Spleen (tissue), 11 donors: ENCODE results near the gene GIPC2. TPM values are rescaled to one million over a fixed set of nuclear protein-coding genes. Genes with fewer than 3 reads are reported as not detected.
"Not testable (repeated sequence)": the region's sequence is repeated elsewhere in the genome, so short reads cannot be mapped to it uniquely, and the experiment has no call there.

Source experiments
- DNase-seq: peaks from one replicate; pipeline ENCODE4 v3.0.0-alpha.2; 2020
- H3K27ac ChIP-seq, 8 donors: fragments of 200-600 bp; sonication (generic) in 7 of 8; 1 replicate in 4 of 8; 2 replicates in 4 of 8; pipeline versions ENCODE4 v1.5.0 to v1.8.0; 2016 to 2021; ENCODE audit warnings: inconsistent platforms in 4 of 8, mild to moderate bottlenecking in 4 of 8, moderate library complexity in 1 of 8
- H3K27me3 ChIP-seq, 7 donors: fragments of 200-600 bp; sonication (generic) in 6 of 7; replicated peaks in 1 of 7; 1 replicate in 4 of 7; 2 replicates in 3 of 7; pipeline versions ENCODE4 v1.5.0 to v1.8.0; 2016 to 2021; ENCODE audit warnings: inconsistent platforms in 3 of 7, mild to moderate bottlenecking in 1 of 7
- H3K36me3 ChIP-seq, 6 donors: fragments of 200-600 bp; sonication (generic) in 5 of 6; 1 replicate in 4 of 6; 2 replicates in 2 of 6; pipeline versions ENCODE4 v1.5.0 to v1.8.0; 2016 to 2021; ENCODE audit warnings: inconsistent platforms in 2 of 6
- H3K4me1 ChIP-seq, 6 donors: fragments of 200-600 bp; sonication (generic) in 5 of 6; 1 replicate in 3 of 6; 2 replicates in 3 of 6; pipeline versions ENCODE4 v1.5.0 to v1.8.0; 2016 to 2021; ENCODE audit warnings: inconsistent platforms in 3 of 6
- H3K4me3 ChIP-seq, 8 donors: fragments of 200-600 bp; sonication (generic) in 7 of 8; 1 replicate in 4 of 8; 2 replicates in 4 of 8; pipeline versions ENCODE4 v1.5.0 to v1.8.0; 2016 to 2021; ENCODE audit warnings: inconsistent platforms in 4 of 8, mild to moderate bottlenecking in 4 of 8, moderate library complexity in 2 of 8
- H3K9me3 ChIP-seq, 8 donors: fragments of 200-600 bp; sonication (generic) in 7 of 8; 1 replicate in 4 of 8; 2 replicates in 4 of 8; pipeline versions ENCODE4 v1.5.0 to v1.8.0; 2016 to 2021; ENCODE audit warnings: inconsistent platforms in 4 of 8
- CTCF ChIP-seq, 11 experiments: fragments of 200-600 bp in 7 of 11; fragments of 450-650 bp in 4 of 11; sonication (generic) in 4 of 11; IDR thresholded peaks in 8 of 11; conservative IDR thresholded peaks in 3 of 11; 1 replicate in 7 of 11; 2 replicates in 4 of 11; pipeline versions ENCODE4 v1.4.0 to v1.8.0; 2016 to 2021; ENCODE audit warnings: antibody characterized with exemption in 11 of 11, inconsistent platforms in 4 of 11, mild to moderate bottlenecking in 1 of 11
- POLR2A ChIP-seq, 3 donors: fragments of 450-650 bp; IDR thresholded peaks; one replicate each; pipeline ENCODE4 v1.5.1; 2017; ENCODE audit warnings: antibody characterized with exemption in 3 of 3, mild to moderate bottlenecking in 1 of 3
- POLR2AphosphoS5 ChIP-seq, 3 donors: sonication (generic); formaldehyde crosslinking; IDR thresholded peaks; one replicate each; pipeline ENCODE4 v1.5.1; 2017; ENCODE audit warnings: antibody characterized with exemption in 3 of 3
- WGBS, 5 donors: extraction: QIAGEN DNeasy Blood & Tissue Kit in 3 of 5; methylation state at CpG; one replicate each; pipeline versions ENCODE4 v1.1.5 to v1.1.7; 2013 to 2018; 5-methylcytosine and 5-hydroxymethylcytosine counted together
- intact Hi-C: fragments of 100-400 bp; cut with DNase I; formaldehyde crosslinking; loops from one replicate; pipeline ENCODE4 v1.15.0; 2023; ENCODE audit warnings: low total_unique reads
- polyA plus RNA-seq, 3 donors: library from polyadenylated mRNA; stranded (reverse); fragments of 200-250 nt; gene quantifications; one replicate each; pipeline ENCODE4 v1.2.1, GENCODE V29; 2013
- total RNA-seq, 7 donors: library from RNA; depleted of rRNA in 3 of 7; stranded (reverse); fragments of >200 nt in 3 of 7; fragmentation: NEBNext Ultra II Directional in 4 of 7; extraction: Animal tissue kit (Norgen Biotek cat#: 25700) in 4 of 7; gene quantifications; one replicate each; pipeline versions ENCODE4 v1.1.0 to v1.2.1, GENCODE V29; 2016 to 2021
- donor health status: healthy with polysubstance abuse.
- donor health status: DM: no; HTN: no; CAD: no; lungs with moderate emphysema.
- donor health status: DM: no; HTN: no; CAD: no.
- donor health status: Bipolar disorder and iron deficiency.
- donor health status: healthy.
- donor health status: DM: no; HTN: no; CAD: no.
- donor health status: DM: yes; HTN: yes; CAD: no.

The GIPC2 gene
- total and polyA plus RNA-seq, 10 donors = 5.5 to 49.9 (median 41.1) TPM

- DNase-seq = no peak
- Histone ChIP-seq H3K4me1 (peaks cover 0 to 27% (median 14%) of the 10 kb centered on the region in 6 donors), H3K27ac (peak overlapping the region in 7 of 8 donors; percentile 5 to 90 (median 59)), H3K4me3 (no peak overlapping the region), H3K36me3 (no peaks in the 10 kb centered on the region), H3K27me3 (no peaks in the 10 kb centered on the region), H3K9me3 (no peaks in the 10 kb centered on the region)
- WGBS, 5 donors = 72 to 88% (median 77%) methylated on average over 3 of the region's 3 CpGs
- intact Hi-C loops = no loop called here
- TF ChIP-seq POLR2AphosphoS5 (IDR thresholded peaks at IDR 0.05) (no peak), CTCF (IDR thresholded peaks at IDR 0.05 in 8 of 11, conservative IDR thresholded peaks at IDR 0.05 in 3 of 11) (no peak), POLR2A (IDR thresholded peaks at IDR 0.05) (no peak)
Observed at GRCh38 chr1:78055565-78056132, 9.9 kb downstream of the GIPC2 start.

- WGBS, 5 donors = 72 to 88% (median 82%) methylated on average over 4 of the region's 4 CpGs
- DNase-seq = no peak
- Histone ChIP-seq H3K4me3 (no peak overlapping the region), H3K9me3 (no peaks in the 10 kb centered on the region), H3K27me3 (no peaks in the 10 kb centered on the region), H3K36me3 (no peaks in the 10 kb centered on the region), H3K27ac (peak overlapping the region in 1 of 8 donors; percentile 16), H3K4me1 (peaks cover 0 to 15% (median 0%) of the 10 kb centered on the region in 6 donors)
- TF ChIP-seq POLR2AphosphoS5 (IDR thresholded peaks at IDR 0.05) (no peak), POLR2A (IDR thresholded peaks at IDR 0.05) (no peak), CTCF (IDR thresholded peaks at IDR 0.05 in 8 of 11, conservative IDR thresholded peaks at IDR 0.05 in 3 of 11) (no peak)
- intact Hi-C loops = no loop called here
Observed at GRCh38 chr1:78058670-78059069, 12.9 kb downstream of the GIPC2 start.

- intact Hi-C loops = no loop called here
- Histone ChIP-seq H3K36me3 (no peaks in the 10 kb centered on the region), H3K27ac (peak overlapping the region in 4 of 8 donors; percentile 32 to 66 (median 51)), H3K4me1 (peaks cover 0 to 13% (median 0%) of the 10 kb centered on the region in 6 donors), H3K4me3 (no peak overlapping the region), H3K27me3 (no peaks in the 10 kb centered on the region), H3K9me3 (no peaks in the 10 kb centered on the region)
- WGBS, 5 donors = 64 to 85% (median 80%) methylated on average over 4 of the region's 4 CpGs
- no peak for TF ChIP-seq POLR2A (IDR thresholded peaks at IDR 0.05)
- TF ChIP-seq CTCF (IDR thresholded peaks at IDR 0.05 in 8 of 11, conservative IDR thresholded peaks at IDR 0.05 in 3 of 11) = no peak
- no peak for TF ChIP-seq POLR2AphosphoS5 (IDR thresholded peaks at IDR 0.05)
- no peak for DNase-seq
Observed at GRCh38 chr1:78060857-78061563, 15.2 kb downstream of the GIPC2 start.

GRCh38 chr1:78061825-78062523, 16.2 kb downstream of the GIPC2 start:
- no peak for TF ChIP-seq POLR2A (IDR thresholded peaks at IDR 0.05)
- no peak for TF ChIP-seq POLR2AphosphoS5 (IDR thresholded peaks at IDR 0.05)
- TF ChIP-seq CTCF (IDR thresholded peaks at IDR 0.05 in 8 of 11, conservative IDR thresholded peaks at IDR 0.05 in 3 of 11) = no peak
- no peak overlapping the region for H3K4me3 ChIP-seq
- intact Hi-C loops = no loop called here
- H3K4me1 ChIP-seq = peaks cover 0 to 13% (median 0%) of the 10 kb centered on the region in 6 donors
- no peak for DNase-seq
- no peaks in the 10 kb centered on the region for H3K36me3 ChIP-seq
- H3K27me3 ChIP-seq = no peaks in the 10 kb centered on the region
- peak overlapping the region in 6 of 8 donors; percentile 1 to 66 (median 44) for H3K27ac ChIP-seq
- 78 to 86% (median 82%) methylated on average over 2 of the region's 2 CpGs for WGBS, 5 donors
- no peaks in the 10 kb centered on the region for H3K9me3 ChIP-seq

GRCh38 chr1:78064886-78065285, 19.1 kb downstream of the GIPC2 start:
- H3K27me3 ChIP-seq, H3K27ac ChIP-seq, intact Hi-C loops, H3K4me3 ChIP-seq, H3K36me3 ChIP-seq, DNase-seq, H3K9me3 ChIP-seq, H3K4me1 ChIP-seq: not testable (repeated sequence)
- WGBS, 5 donors = 91 to 97% (median 96%) methylated on average over 2 of the region's 2 CpGs
